AG09319 (cell line): ENCODE measurements around the gene GSAP.

ENCODE experiments used
- DNase-seq: peaks from one replicate; pipeline ENCODE4 v3.0.0-alpha.2; 2010; ENCODE audit warnings: low read depth; ENCODE audit errors: extremely low read depth
- CTCF ChIP-seq: IDR thresholded peaks from 2 replicates; pipeline ENCODE4 v1.5.1; 2011; ENCODE audit warnings: low read depth, mild to moderate bottlenecking, inconsistent platforms, low read length, moderate library complexity

The GSAP gene

GRCh38 chr7:77396894-77397547 is 19.1 kb downstream of the GSAP start:
- TF ChIP-seq CTCF = no peak

GRCh38 chr7:77395626-77396025 is 20.5 kb downstream of the GSAP start:
- DNase-seq = no peak
- TF ChIP-seq CTCF = no peak

More at GRCh38 chr7:77396894-77397547, 19.1 kb downstream of the GSAP start:
- DNase-seq = no peak

- DNase-seq = no peak
- no peak for TF ChIP-seq CTCF
Measured at GRCh38 chr7:77393954-77394353, 22.2 kb downstream of the GSAP start.

GRCh38 chr7:77393261-77393660 is 22.9 kb downstream of the GSAP start:
- no peak for DNase-seq
- TF ChIP-seq CTCF = no peak

- no peak for TF ChIP-seq CTCF
- no peak for DNase-seq
Measured at GRCh38 chr7:77391230-77391629, 24.9 kb downstream of the GSAP start.

GRCh38 chr7:77388055-77388641 is 28.0 kb downstream of the GSAP start:
- no peak for DNase-seq
- TF ChIP-seq CTCF = no peak

- peak; percentile 18 for TF ChIP-seq CTCF
- peak; percentile 44 for DNase-seq
Measured at GRCh38 chr7:77386165-77386822, 29.9 kb downstream of the GSAP start.
